Urothelium cell line (cell line): Measurements from ENCODE around the gene MAP3K20.

Experiments
- DNase-seq: peaks from one replicate; pipeline ENCODE4 v3.0.0; 2011; ENCODE audit warnings: low spot score, mixed read lengths
- FAIRE-seq: peaks from 2 replicates; lab custom pipeline; 2011; peaks lifted over from hg19 to GRCh38; lab: Jason Lieb, UNC

The MAP3K20 gene

DNA sequence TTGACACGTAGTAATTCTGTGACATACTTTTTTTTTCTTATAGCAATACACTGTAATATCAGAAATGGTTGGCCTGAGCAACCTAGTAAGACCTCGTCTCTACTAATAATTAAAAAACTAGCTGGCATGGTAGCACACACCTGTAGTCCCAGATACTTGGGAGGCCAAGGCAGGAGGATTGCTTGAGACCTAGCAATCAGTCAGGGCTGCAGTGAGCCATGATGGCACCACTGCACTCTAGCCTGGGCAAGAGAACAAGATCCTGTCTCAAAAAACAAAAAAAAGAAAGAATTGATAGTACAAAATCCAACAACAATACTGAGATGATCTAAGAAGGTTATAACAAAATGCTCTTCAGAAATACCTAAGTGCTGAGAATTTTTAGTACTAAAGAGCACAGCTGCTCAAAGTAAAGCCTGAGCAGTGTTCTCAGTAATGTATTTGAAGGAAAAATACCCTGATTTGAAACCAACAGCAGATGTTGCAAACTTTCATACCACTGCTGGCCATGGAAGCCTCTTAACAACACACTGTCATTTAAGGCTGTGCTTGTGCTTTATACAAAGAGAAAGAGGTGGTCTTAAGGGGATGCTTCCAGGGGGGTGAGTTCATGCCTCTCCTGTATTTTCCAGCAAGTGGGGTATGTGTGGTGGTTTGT lies 146.4 kb downstream of the MAP3K20 start:
- DNase-seq = no peak
- FAIRE-seq = no peak

DNA sequence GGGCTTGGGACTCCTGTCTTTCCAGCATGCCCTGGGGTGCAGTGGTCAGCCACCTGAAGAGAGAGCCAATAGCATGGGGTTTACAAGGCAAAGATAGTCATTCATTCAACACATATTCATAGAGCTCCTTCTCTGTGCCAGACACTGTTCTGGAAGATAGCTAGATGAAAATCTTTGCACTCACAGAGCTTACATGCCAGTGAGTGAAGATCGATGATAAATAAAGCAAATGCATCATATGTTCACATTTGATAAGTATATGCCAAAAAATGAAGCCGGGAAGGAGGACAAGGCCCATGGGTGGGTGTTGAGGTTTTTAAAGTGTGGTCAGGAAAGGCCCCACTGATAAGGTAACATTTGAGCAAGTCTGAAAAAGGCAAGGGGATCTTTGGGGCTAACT lies 148.2 kb downstream of the MAP3K20 start:
- DNase-seq (no peak), FAIRE-seq (no peak)

DNA sequence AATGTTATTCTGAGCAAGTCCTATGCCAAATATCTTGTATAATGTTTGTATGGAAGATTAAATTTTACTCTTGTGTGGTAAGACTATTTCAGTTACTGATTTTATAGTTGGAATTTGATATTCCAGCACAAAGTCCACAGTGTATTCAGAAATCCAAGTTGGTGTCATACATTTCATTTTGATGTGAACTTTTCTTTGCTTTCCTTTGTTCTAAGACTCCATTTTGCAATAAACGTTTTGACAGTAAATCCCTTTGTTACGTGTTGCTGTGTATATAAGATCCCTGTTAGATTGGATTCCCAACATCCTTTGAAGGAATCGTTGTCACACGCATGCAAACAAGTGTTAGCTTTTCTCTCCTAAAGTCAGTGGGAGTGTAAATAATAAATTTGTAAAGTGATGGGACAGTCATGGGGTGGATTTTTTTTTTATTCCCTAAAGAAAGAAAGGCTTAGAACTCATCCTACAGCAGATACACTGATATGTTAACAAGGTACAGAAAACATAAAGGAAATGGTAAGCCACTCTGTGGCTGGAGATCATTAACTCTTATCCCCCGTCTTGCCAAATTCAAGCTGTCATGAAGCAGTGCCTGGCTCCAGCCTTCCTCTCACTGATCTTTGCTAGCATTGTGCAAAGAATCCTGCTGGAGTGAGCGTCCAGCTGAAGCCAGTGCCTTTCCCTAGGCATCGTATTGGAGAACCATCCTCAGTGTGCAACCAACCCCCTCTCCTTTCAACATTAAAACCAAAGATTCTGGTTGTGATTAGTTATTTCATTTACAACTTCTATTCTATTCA lies 151.5 kb downstream of the MAP3K20 start:
- FAIRE-seq (no peak), DNase-seq (no peak)

DNA sequence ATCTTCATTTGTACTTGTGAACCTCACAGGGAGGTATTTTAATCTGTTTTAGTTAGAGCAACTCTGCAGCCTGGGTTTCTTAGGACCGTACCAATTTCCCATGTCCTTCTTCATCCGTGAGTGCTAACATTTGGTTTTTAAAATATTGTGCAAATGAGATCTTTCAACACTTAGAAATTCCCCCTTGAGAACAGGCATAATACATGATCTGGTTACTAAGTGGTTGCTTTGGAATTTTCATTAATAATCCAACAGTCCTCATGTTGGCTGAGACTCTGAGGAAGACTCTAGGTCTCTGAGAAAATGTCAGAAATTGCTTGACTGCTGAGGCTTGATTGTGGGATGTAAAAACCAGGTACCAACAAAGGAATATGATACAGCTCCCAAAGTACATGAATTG lies 153.4 kb downstream of the MAP3K20 start:
- DNase-seq (no peak), FAIRE-seq (no peak)

DNA sequence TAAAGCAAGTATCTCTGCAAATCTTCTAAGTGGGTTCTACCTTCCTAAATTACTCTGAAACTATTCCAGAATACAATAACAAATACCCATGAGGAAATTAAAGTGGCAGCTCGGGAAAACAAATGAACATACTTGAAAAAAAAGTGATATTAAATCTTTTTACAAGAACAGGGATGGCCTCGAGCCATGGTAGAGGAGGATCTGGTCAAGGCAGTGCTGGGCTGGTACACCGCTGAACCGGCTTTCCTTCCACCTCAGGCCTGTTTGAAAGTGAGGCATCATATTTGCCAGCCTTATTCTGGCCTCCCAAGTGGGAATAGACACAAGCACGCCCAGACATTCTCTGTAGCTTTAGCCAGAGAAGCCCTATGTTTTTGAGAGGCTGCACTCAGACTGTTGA lies 154.5 kb downstream of the MAP3K20 start:
- DNase-seq (no peak), FAIRE-seq (no peak)

DNA sequence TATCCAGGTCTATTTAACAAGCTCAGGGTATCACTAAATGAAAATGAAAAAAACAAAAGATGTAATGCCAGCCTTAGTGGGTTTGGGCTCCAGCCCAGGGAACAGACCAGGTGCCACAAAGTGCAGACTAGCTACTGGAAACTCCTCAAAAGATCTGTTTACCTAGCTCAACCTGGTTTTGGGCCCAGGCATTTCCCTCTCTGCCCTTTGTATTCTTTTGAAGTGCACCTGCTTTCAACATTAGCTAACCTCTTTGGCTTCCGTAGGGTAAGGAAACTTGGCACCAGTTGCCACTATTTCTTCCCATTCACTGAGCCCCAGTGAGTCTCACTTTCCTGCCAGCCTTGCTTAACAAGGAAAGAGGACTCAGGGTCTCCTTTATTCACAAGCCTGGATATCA lies 155.4 kb downstream of the MAP3K20 start:
- DNase-seq (no peak), FAIRE-seq (no peak)

DNA sequence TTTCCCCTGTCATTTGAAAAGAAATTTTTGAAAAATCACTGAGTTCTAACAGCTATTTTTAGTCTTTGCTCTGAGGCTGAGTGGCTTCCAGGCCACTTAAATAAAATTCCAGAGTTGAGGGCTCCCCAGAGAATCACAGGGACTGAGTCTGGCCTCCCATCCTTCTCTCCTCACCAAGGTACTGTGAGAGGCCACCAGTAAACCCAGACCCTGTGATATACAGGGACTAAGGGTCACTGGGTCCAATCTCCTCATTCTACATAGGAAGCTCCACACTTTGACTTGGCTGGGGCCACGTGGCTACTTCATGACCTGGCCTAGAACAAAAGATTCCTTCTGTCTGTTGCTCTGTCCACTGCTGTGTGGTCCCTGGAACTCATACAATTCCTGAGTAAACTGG lies 155.8 kb downstream of the MAP3K20 start:
- no peak for DNase-seq
- FAIRE-seq = no peak

DNA sequence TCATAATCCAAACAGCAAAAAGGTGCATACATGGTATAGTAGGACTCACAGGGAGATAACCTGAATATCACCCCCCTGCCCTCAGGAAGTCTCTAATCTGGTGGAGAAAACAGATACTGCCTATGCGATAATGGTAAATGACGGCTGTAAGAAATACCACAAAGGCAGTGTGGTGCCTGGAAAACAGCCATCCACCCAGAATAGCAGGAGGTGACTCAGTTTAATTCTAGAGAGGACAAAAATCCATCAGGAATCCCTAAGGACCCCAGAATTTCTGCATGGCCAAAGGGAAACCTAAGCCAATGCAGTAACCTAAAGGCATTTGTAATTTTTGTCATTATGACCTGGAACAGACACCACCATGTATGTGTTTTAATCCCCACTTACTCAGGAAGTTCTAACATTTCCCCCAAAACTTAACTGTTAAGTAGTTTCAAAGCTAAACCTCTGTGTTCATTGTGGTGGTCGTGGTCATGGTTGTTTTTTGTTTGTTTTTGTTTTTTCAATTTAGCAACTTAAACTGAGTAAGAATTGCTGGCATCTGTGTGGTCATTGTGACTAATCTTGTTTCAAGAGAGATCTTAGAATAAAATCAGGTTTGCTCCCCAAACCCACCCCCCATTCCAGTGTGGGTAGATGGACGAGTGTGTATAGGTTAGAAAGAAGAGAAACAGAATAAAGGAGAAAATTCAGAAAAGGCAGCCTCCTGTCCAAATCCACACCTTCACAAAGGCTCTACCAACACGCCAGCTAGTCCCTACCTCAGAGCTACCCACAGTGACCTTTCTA lies 157.5 kb downstream of the MAP3K20 start:
- DNase-seq (no peak), FAIRE-seq (no peak)

DNA sequence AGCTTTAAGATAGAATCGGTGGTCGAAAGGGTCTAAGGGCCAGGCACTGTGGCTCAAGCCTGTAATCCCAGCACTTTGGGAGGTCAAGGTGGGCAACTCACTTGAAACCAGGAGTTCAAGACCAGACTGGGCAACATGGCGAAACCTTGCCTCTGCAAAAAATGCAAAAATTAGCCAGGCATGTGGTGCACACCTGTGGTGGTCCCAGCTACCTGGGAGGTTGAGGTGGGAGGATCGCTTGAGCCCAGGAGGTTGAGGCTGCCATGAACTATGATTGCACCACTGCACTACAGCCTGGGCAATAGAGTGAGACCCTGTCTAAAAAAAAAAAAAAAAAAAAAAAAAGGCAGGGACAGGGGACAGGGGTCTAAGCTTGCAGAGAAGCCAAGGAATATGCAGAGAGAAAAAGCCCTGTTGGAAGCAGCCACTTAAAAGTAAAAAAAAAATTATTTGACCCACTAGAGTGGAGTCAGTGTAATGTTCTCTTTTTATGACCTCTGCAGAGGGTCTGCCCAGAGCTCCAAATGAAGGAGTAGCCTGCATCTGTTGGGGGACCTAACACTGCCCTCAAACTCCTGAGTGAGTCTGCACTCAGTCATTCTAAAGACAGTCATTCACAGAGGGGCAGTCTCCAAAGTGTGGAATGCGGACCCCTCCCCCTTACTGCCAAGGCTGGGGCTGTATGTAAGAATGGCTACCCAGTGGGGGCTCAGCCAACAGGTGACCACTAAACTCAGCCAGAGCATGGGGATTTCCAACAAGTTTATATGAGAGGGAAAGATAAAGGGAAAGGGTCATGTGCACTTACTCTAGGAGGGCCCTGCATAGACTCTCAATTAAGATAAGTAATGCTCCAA lies 160.5 kb downstream of the MAP3K20 start:
- DNase-seq (no peak), FAIRE-seq (no peak)

DNA sequence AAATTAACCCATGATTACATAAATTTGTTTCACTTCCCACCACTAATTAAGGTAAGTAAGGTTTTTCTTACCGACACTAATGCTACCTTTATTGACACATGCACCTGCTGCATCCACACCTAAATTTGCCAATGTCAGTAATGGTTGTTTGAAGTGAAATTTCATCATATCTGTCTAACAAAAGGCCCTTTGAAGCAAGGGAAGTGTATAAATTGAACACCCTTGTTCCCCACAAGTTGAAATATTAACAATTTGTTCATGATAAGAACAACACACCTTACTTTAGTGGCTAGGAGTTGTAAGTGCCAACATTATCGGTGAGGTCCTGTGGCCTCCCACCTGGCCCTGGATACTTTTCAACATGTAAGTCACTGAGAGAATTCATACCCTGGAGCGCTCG lies 162.7 kb downstream of the MAP3K20 start:
- DNase-seq = no peak
- FAIRE-seq = no peak

DNA sequence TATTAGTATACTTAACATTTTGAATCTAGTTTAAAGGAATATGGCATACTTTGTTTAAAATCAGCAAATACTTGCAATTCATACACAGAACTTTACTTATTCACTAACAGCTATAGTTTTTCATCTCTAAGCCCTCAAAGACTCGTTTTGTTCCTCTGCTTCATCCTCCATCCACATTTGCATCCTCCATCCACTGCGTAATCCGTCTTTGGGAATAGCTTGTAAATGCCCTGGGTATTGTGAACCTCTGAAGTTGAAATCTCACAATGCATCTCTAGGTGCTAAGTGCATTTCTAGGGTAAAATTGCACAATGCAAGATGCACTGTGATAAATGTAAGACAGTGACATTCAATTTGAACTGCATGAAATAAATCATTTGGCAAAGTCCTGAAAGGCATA lies 163.2 kb downstream of the MAP3K20 start:
- FAIRE-seq (no peak), DNase-seq (no peak)

DNA sequence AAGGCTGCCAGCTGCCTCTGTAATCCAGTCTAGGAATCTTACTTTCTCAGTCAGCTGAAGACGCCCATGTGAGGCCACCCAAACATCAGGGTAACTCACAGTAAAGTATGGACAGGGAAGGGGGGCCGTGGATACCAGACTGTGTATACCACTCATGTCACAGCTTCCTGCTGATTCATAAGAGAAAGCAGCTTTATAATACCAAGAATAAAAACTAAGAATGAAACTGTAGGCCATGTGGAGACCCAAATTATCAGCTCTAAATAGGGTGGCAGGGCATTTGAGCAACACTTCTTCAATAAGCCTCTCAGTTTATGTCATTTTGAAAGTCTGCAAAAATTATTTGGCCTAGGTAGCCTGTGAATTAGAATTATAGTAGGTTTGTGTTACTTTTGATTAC lies 164.0 kb downstream of the MAP3K20 start:
- DNase-seq = no peak
- no peak for FAIRE-seq

DNA sequence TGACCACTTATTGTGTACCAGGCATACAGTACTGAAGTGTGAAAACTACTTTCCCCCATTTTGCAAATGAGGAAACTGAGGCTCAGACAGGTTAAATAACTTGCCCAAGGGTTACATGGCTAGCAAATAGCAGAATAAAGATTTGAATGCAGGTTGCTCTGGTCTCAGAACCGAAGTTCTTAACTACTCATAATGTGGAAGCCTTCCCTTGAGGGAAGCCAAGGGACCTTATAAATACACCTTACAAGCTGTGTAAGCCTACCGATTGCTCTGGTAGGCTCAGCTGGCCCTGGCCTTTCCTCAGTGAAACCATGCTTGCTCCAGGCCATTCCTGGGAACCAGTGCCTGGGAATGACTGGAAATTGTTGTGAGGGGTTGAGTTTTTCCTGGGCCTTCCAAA lies 164.4 kb downstream of the MAP3K20 start:
- DNase-seq (no peak), FAIRE-seq (no peak)

DNA sequence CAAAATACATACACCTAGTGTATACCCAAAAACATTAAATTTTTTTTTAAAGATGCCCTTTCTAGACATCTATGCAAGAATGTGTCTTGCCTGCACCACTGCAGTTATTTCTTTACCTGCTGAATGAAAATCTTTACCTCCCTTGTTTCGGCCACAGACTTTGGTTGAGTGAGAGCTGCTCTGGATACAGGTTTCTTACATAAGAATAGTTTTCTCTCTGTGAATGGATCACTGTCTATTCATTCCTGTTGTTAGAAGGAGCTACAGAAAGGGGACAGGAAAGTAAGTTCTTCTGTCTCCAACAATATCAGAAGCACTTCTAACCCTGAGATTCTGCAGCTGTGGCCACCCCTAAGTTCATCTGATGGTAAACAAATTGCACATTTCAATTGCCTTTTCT lies 166.0 kb downstream of the MAP3K20 start:
- DNase-seq (no peak), FAIRE-seq (no peak)

DNA sequence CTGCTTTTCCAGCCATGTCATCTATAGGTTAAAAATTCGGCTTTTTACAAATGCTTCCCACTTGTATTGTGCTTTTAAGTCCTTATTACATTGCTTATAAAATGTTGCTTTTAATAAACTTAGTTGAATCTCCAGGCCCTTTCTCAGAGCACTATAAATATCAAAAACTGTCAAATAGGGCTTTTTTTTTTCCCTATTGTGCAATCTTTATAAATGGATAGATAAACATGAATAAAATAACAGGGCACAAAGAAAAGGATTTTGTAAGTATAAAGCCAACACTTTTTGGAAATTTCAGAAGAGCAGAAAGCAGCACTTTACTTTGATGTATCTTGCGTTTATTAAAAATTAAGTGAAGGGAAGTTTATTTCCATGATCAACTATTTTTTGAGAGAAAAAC lies 171.5 kb downstream of the MAP3K20 start:
- DNase-seq (no peak), FAIRE-seq (no peak)

DNA sequence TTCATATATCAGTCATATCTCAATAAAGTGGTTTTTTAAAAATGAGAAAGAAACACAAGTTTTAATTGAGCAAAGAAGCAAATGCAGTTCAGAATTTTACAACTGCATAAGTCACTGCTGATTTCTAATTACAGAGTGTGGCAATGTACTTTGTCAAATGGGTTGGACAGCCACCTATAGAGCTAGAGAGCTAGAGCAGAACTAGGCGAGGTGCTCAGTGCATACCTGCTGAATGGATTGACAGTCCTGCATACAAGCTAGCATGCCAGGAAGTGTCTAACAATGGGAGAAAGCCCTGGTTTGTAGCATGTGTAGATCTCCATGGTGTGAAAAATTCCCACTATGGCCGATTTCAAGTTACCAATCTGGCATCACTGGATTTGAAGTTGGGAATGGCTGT lies 172.7 kb downstream of the MAP3K20 start:
- DNase-seq = no peak
- FAIRE-seq = no peak

DNA sequence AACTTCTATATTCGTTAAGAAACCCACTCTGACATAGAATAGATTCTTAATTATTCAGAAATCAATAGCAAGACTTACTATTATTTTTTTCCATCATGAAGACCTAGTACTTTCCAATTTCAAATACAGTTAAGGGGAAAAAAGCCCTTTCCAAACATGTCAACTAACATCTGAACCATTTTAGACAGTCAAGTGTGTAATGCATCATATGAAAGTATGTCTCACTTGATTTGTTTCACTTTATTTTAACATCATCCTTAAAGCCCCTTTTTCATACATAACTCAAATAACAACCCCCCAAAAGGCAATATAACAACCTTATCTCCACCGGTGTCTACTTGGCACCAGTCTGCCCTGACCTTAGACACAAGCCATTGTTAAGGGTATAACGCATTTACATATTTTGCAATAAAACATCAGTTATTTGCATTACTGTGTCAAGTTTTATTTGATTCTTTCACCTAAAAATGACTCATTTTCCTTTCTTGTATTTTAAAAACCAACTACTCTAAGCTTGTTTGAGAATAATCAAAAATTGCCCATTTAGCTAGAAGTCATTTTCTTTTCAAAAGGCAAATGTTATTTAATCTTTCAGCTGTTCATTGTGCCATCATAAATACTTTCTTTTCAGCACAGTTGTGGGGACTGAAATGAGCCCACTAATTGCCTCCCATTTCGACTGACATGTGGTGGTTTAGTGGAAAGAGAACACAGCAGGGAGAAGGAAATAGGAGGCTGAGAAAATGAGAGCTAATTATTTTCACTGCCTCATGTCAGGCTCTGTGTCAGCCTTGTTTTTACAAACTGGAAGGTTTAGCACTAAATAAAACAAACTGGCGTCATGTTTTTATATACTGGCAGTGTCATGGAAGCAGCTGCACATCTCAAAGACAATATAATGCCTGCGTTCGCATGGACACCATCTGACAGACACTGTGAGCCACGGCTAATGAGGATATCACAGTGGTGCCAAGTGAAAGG lies 174.3 kb downstream of the MAP3K20 start:
- FAIRE-seq (no peak), DNase-seq (no peak)

DNA sequence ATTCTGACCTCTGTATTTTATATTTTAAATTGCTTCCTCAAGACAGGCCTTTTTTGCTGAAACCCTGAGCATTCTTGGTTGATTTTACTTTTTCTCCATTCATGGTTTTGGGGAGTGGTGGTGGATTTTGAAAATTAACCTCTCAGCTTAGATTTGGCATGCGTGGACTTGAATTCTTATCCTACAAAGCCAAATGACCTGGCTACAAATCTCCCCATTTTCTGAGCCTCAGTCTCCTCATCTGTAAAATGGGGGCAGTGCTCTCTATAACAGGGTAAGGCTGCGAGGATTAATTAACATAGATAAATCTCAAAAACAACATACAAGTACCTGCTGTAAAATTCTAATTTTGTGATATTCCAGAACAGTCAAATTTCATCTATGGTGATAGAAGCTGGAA lies 175.6 kb downstream of the MAP3K20 start:
- DNase-seq (no peak), FAIRE-seq (no peak)

DNA sequence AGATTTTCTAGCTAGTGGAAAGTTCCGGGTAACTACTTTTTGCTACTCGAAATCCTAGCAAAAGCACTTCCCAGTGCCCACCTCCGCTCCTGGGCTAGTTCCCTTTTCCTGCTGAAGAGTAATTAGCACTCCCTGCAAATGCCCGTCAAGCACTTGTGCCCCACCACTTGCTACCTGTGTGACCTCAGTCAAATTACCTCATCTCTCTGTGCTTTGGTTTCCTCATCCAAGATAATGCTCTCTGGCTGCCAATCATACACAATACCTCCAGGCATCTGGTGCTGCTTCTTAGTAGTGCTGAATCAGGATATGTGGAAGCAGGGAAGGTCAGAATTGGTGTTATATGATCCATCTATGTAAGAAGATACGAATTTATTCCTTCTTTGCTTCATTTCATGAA lies 176.9 kb downstream of the MAP3K20 start:
- FAIRE-seq (no peak), DNase-seq (no peak)

DNA sequence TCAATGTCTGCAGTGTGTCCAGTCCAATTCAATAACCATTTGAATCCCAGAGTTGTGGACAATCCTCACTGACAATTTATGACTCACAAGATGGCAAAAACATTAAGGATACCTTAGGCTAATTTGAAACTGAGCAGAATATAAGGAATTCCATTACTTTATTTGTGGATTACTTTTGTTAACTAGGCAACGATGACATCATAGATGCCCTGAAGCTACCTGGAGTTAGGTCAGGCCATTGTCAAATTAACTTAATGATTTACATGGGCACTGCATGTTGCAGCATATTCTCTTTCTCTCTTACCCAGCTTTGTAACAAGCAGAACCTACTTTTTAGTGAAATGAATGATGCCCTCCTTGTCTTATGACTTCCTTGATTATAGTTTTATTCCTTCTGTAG lies 179.0 kb downstream of the MAP3K20 start:
- FAIRE-seq (no peak), DNase-seq (no peak)
